ENCODE measurements around the gene ATP2B2. TPM values are rescaled to one million over a fixed set of nuclear protein-coding genes. Genes with fewer than 3 reads are reported as not detected.
A peak's percentile ranks its signal among the peaks of the same experiment; 100 is the strongest.

Gene ATP2B2
- total RNA-seq, 1 donor from 2014 or later, result not detected

DNA sequence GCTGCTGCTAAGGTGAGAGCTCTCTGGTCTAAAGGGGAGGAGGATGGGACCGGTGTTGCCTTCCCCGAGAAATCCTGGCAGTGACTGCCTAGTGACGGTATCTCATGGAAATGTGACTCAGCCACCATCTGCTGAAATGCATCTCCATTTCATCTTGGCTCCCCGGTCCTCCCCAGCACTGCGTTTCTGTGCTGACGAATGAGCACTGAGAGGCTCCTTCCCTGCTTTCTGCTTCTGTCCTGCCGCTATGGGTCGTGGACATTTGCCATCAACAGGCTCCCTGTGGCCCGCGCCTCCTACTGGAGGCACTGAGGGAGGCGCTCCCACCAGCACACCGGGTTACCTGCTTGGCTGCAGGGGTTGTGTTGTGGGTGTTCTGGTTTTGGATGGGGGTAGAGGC, 170.9 kb downstream of the ATP2B2 start:
- Histone ChIP-seq H3K27me3 (ENCODE audit: low read depth) (peaks cover 37% of the 10 kb centered on the region), H3K4me3 (no peak overlapping the region), H3K4me1 (no peaks in the 10 kb centered on the region), H3K9me3 (replicated peaks) (no peaks in the 10 kb centered on the region), H3K27ac (replicated peaks) (no peak overlapping the region), H3K36me3 (no peaks in the 10 kb centered on the region)
- DNase-seq, result no peak
- intact Hi-C loops (cut with micrococcal nuclease), result no loop called here
- TF ChIP-seq, protein P1, sequence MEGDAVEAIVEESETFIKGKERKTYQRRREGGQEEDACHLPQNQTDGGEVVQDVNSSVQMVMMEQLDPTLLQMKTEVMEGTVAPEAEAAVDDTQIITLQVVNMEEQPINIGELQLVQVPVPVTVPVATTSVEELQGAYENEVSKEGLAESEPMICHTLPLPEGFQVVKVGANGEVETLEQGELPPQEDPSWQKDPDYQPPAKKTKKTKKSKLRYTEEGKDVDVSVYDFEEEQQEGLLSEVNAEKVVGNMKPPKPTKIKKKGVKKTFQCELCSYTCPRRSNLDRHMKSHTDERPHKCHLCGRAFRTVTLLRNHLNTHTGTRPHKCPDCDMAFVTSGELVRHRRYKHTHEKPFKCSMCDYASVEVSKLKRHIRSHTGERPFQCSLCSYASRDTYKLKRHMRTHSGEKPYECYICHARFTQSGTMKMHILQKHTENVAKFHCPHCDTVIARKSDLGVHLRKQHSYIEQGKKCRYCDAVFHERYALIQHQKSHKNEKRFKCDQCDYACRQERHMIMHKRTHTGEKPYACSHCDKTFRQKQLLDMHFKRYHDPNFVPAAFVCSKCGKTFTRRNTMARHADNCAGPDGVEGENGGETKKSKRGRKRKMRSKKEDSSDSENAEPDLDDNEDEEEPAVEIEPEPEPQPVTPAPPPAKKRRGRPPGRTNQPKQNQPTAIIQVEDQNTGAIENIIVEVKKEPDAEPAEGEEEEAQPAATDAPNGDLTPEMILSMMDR (IDR thresholded peaks at IDR 0.05; ENCODE audit: borderline replicate concordance), result no peak

DNA sequence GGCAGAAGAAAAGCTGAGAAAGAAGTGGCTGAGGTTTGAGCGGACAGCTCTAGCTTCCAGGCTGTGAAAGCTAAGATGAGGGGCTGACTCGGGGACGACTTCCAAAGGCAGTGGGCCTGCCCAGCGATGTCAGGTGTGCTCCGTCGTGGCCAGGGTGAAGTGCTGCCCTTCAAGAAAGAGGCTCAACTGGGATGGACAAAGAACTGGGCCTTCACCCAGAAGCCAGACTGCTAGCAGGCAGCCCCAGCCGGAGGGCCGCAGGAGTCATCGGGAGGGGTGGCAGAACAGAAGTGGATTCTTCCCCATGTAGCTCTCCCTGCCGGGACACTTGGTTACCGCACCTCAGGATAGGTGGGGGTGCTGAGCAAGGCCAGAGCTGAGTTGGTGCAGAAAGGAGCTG, 171.3 kb downstream of the ATP2B2 start:
- Histone ChIP-seq H3K27me3 (ENCODE audit: low read depth) (peaks cover 42% of the 10 kb centered on the region), H3K4me1 (no peaks in the 10 kb centered on the region), H3K36me3 (no peaks in the 10 kb centered on the region), H3K4me3 (no peak overlapping the region), H3K27ac (replicated peaks) (no peak overlapping the region), H3K9me3 (replicated peaks) (no peaks in the 10 kb centered on the region)
- peak; percentile 6 for DNase-seq
- TF ChIP-seq, protein P1 (IDR thresholded peaks at IDR 0.05; ENCODE audit: borderline replicate concordance), result no peak
- intact Hi-C loops (cut with micrococcal nuclease), result no loop called here

DNA sequence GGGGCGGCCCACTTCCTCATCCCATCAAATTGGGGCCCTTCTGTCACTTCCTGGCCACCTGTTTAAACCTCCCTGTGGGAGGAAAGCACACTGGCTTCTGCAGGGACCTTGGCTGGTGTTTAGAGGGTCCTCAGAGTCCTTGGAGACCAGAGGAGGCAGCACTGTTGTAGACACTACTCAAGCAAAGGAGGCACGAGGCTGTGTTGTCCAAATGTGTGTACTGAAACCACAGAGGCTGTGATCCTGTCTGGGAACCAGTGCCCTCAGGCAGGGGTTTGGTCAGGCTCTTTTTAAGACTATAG, 172.1 kb downstream of the ATP2B2 start:
- no peak overlapping the region for H3K27ac ChIP-seq (replicated peaks)
- no peak for DNase-seq

DNA sequence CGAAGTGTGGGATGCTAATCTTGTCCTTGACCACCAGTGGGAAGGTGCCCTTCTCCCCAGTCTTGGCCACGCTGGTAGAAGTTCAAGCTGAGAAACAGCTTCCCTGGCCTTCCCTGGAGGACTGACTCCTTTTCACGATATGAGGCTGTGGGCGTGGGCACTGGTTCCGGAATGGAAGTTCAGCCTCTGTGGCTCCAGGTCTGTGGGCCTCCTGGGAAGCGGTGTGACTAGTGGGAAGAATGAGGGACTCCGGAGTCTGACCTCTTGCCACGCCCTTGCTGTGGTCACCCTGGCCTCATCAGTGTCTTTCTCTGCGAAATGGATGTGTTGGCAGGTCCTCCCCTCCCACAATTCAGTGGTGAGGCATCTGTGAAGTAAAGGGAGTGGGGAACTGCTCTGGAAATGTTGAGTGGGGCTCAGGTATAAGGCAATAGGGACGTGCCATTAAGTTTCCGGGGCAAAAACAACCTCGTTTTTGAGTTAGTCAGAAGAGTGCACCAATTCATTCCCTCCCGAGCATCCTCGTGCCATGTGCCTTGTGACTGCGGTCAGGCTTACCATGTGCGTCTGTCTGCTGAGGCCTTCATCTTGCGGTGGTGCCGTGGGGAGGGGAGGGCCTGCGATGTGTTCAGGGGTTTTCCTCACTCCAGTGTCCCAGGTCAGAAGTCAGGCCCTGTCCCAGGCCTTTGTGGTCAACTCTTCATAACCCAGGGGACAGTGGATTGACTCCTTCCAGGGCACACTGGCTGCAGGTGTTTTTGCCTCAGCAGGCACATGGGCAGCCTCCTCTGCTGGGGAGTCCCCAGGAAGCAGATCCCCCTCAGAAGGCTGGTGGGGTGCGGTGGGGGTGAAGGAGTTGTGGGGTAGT, 172.7 kb downstream of the ATP2B2 start:
- Histone ChIP-seq H3K36me3 (no peaks in the 10 kb centered on the region), H3K4me1 (no peaks in the 10 kb centered on the region), H3K9me3 (replicated peaks) (no peaks in the 10 kb centered on the region), H3K27me3 (ENCODE audit: low read depth) (peaks cover 53% of the 10 kb centered on the region), H3K4me3 (no peak overlapping the region), H3K27ac (replicated peaks) (no peak overlapping the region)
- intact Hi-C loops (cut with micrococcal nuclease), result no loop called here
- TF ChIP-seq, protein P1 (IDR thresholded peaks at IDR 0.05; ENCODE audit: borderline replicate concordance), result no peak
- peak; percentile 8 for DNase-seq

More for the DNA sequence above, 172.1 kb downstream of the ATP2B2 start:
- peaks cover 49% of the 10 kb centered on the region for H3K27me3 ChIP-seq (ENCODE audit: low read depth)
- no peaks in the 10 kb centered on the region for H3K9me3 ChIP-seq (replicated peaks)
- TF ChIP-seq, protein P1 (IDR thresholded peaks at IDR 0.05; ENCODE audit: borderline replicate concordance), result no peak
- intact Hi-C loops (cut with micrococcal nuclease), result no loop called here
- no peaks in the 10 kb centered on the region for H3K36me3 ChIP-seq
- no peaks in the 10 kb centered on the region for H3K4me1 ChIP-seq
- H3K4me3 ChIP-seq, result no peak overlapping the region

DNA sequence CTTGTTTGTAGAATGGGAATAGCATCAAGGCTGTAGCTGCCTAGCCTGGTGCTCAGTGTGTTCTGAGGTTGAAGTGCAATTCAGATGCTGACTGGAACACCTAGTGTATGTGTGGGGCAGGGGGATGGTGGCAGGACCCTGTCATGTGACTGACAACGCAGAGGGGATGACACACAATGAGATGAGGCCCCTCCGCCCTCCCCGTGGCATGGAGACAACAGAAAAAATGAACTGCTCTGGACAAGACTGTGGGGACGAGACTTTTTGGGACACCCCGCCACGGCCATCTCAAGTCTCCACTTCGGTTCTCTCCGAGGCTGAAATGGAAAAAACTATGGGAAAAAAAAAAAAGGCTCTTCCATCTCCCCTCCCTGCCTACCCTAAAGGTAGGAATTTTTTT, 174.1 kb downstream of the ATP2B2 start:
- Histone ChIP-seq H3K36me3 (no peaks in the 10 kb centered on the region), H3K27ac (replicated peaks) (no peak overlapping the region), H3K4me1 (no peaks in the 10 kb centered on the region), H3K4me3 (no peak overlapping the region), H3K27me3 (ENCODE audit: low read depth) (peaks cover 51% of the 10 kb centered on the region), H3K9me3 (replicated peaks) (no peaks in the 10 kb centered on the region)
- TF ChIP-seq, protein P1 (IDR thresholded peaks at IDR 0.05; ENCODE audit: borderline replicate concordance), result no peak
- intact Hi-C loops (cut with micrococcal nuclease), result no loop called here
- no peak for DNase-seq
